HepG2 (cell line): ENCODE data around the gene RIPK3. TPM values are rescaled to one million over a fixed set of nuclear protein-coding genes. Genes with fewer than 3 reads are reported as not detected.

ENCODE experiments used
- FOXC1 ChIP-seq: sonication (generic); formaldehyde crosslinking; IDR thresholded peaks from 2 replicates; pipeline ENCODE4 v1.8.0; 2022; ENCODE audit warnings: mild to moderate bottlenecking, missing genetic modification reagents, borderline replicate concordance
- HOXD1 ChIP-seq: sonication (generic); formaldehyde crosslinking; IDR thresholded peaks from 2 replicates; pipeline ENCODE4 v1.5.0; 2020; ENCODE audit warnings: missing genetic modification reagents
- KDM5B ChIP-seq: sonication (generic); formaldehyde crosslinking; IDR thresholded peaks from 2 replicates; pipeline ENCODE4 v1.4.0; 2020; ENCODE audit warnings: missing genetic modification reagents, mild to moderate bottlenecking, borderline replicate concordance
- KLF12 ChIP-seq: sonication (generic); formaldehyde crosslinking; IDR thresholded peaks from 2 replicates; pipeline ENCODE4 v1.4.0; 2020; ENCODE audit warnings: missing genetic modification reagents, borderline replicate concordance
- MZF1 ChIP-seq: sonication (generic); formaldehyde crosslinking; IDR thresholded peaks from 2 replicates; pipeline ENCODE4 v1.8.1; 2023; ENCODE audit warnings: mild to moderate bottlenecking, missing genetic modification reagents, borderline replicate concordance
- TRIM24 ChIP-seq: sonication (generic); formaldehyde crosslinking; IDR thresholded peaks from 2 replicates; pipeline ENCODE4 v1.8.0; 2022; ENCODE audit warnings: mild to moderate bottlenecking, missing genetic modification reagents
- ZNF562 ChIP-seq: sonication (generic); formaldehyde crosslinking; IDR thresholded peaks from 2 replicates; pipeline ENCODE4 v1.8.0; 2022; ENCODE audit warnings: missing genetic modification reagents, borderline replicate concordance
- ZNF598 ChIP-seq: sonication (generic); formaldehyde crosslinking; IDR thresholded peaks from 2 replicates; pipeline ENCODE4 v1.5.1; 2020; ENCODE audit warnings: mild to moderate bottlenecking, missing genetic modification reagents, borderline replicate concordance
- ZNF83 ChIP-seq: sonication (generic); formaldehyde crosslinking; IDR thresholded peaks from 2 replicates; pipeline ENCODE4 v1.4.0; 2020; ENCODE audit warnings: missing genetic modification reagents, mild to moderate bottlenecking, borderline replicate concordance
- ZSCAN30 ChIP-seq: sonication (generic); formaldehyde crosslinking; IDR thresholded peaks from 2 replicates; pipeline ENCODE4 v1.5.0; 2020; ENCODE audit warnings: mild to moderate bottlenecking, missing genetic modification reagents
- polyA plus RNA-seq, 8 experiments: library from polyadenylated mRNA; depleted of rRNA in 3 of 8; stranded (reverse) in 7 of 8; unstranded in 1 of 8; fragments of >200 nt; fragmentation: Illumina TruSeq in 4 of 8; extraction: Trizol in 4 of 8; gene quantifications; 2 replicates each; pipeline versions ENCODE4 v1.2.1 to v1.2.3, GENCODE V29; 2011 to 2016; ENCODE audit warnings: low read depth in 4 of 8, missing spikeins in 1 of 8, mixed read lengths in 1 of 8; ENCODE audit not compliant: insufficient read depth in 1 of 8
- total RNA-seq, 5 experiments: library from RNA; depleted of rRNA; stranded (reverse); fragments of >200 nt; fragmentation: Illumina TruSeq; extraction: Trizol; gene quantifications; 2 replicates each; pipeline ENCODE4 v1.2.3, GENCODE V29; 2016; ENCODE audit warnings: low read depth in 1 of 5
- TF ChIP-seq, protein P1 (sequence below): sonication (generic); formaldehyde crosslinking; IDR thresholded peaks from 2 replicates; pipeline ENCODE4 v1.4.0; 2020; ENCODE audit warnings: missing genetic modification reagents, borderline replicate concordance
- TF ChIP-seq, protein P2 (sequence below): sonication (generic); formaldehyde crosslinking; IDR thresholded peaks from 2 replicates; pipeline ENCODE4 v1.5.1; 2020; ENCODE audit warnings: mild to moderate bottlenecking, missing genetic modification reagents, borderline replicate concordance
- TF ChIP-seq, protein P3 (sequence below): IDR thresholded peaks from 2 replicates; pipeline ENCODE4 v1.6.1; 2016; ENCODE audit warnings: low read depth, missing genetic modification reagents, missing compliant biosample characterization

RIPK3 gene
- total and polyA plus RNA-seq, 2 of the 13 experiments (the other 11 are each of a cell fraction or from before 2014, with no cell fraction given): not detected

DNA sequence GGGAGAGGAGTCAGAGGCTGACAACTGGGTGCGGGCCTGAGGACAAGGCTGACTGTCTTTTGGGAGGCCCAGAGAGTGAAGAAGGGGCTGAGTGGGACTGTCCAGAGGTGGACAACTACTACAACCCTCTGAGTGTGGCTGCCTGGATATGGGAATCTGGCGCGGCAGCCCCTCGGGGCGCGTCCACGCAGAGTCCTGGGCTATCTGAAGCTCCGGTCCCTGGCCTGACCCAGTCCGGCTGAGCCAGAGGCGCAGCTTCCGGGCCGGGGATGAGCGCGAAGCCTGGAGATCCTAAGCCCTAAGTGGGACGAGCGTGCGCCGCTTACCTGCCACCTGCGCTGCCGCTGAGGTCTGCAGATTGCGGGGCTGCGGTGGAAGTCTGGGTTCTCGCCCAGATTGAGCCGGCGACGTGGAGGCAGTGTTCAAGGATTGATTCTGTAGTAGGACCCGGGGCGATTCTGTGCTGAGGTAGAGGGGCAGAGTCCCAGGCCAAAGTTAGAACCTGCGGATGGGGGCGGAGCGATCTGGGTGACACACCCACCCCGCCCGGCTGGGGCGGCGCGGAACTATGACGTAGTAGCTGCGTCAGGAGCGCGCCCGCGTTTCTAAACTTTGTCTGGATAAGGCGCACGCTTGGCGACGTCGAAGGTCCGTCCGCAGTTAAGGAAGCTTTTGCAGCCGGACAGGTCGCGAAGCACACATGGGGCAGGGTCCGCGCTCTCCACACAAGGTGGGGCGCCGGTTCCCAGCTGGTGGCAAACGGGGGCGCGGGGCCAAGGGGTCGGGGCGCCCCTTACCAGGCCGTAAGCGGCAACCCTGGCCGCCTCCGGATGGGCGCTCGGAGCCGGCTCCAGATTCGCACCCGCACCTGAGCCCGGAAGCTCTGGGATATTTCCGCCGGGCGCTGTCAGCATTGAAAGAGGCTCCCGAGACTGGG, 40.3 kb downstream of the RIPK3 start, which contains the start of the genes DHRS1 and NOP9 (continued):
- TF ChIP-seq, protein P1, sequence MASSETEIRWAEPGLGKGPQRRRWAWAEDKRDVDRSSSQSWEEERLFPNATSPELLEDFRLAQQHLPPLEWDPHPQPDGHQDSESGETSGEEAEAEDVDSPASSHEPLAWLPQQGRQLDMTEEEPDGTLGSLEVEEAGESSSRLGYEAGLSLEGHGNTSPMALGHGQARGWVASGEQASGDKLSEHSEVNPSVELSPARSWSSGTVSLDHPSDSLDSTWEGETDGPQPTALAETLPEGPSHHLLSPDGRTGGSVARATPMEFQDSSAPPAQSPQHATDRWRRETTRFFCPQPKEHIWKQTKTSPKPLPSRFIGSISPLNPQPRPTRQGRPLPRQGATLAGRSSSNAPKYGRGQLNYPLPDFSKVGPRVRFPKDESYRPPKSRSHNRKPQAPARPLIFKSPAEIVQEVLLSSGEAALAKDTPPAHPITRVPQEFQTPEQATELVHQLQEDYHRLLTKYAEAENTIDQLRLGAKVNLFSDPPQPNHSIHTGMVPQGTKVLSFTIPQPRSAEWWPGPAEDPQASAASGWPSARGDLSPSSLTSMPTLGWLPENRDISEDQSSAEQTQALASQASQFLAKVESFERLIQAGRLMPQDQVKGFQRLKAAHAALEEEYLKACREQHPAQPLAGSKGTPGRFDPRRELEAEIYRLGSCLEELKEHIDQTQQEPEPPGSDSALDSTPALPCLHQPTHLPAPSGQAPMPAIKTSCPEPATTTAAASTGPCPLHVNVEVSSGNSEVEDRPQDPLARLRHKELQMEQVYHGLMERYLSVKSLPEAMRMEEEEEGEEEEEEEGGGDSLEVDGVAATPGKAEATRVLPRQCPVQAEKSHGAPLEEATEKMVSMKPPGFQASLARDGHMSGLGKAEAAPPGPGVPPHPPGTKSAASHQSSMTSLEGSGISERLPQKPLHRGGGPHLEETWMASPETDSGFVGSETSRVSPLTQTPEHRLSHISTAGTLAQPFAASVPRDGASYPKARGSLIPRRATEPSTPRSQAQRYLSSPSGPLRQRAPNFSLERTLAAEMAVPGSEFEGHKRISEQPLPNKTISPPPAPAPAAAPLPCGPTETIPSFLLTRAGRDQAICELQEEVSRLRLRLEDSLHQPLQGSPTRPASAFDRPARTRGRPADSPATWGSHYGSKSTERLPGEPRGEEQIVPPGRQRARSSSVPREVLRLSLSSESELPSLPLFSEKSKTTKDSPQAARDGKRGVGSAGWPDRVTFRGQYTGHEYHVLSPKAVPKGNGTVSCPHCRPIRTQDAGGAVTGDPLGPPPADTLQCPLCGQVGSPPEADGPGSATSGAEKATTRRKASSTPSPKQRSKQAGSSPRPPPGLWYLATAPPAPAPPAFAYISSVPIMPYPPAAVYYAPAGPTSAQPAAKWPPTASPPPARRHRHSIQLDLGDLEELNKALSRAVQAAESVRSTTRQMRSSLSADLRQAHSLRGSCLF (CRISPR knock-in tag): no peak; the same call in 1 of the 2 replicates
- TF ChIP-seq ZNF598 (CRISPR knock-in tag) (peak; percentile 99), ZNF562 (no peak), KLF12 (CRISPR knock-in tag) (peak; percentile 99), ZNF83 (CRISPR knock-in tag) (no peak; the same call in 1 of the 2 replicates), KDM5B (CRISPR knock-in tag) (peak; percentile 95), HOXD1 (CRISPR knock-in tag) (peak; percentile 95), MZF1 (CRISPR knock-in tag) (peak; percentile 97), FOXC1 (peak; percentile 97), TRIM24 (CRISPR knock-in tag) (no peak), ZSCAN30 (CRISPR knock-in tag) (no peak)
- TF ChIP-seq, protein P2, sequence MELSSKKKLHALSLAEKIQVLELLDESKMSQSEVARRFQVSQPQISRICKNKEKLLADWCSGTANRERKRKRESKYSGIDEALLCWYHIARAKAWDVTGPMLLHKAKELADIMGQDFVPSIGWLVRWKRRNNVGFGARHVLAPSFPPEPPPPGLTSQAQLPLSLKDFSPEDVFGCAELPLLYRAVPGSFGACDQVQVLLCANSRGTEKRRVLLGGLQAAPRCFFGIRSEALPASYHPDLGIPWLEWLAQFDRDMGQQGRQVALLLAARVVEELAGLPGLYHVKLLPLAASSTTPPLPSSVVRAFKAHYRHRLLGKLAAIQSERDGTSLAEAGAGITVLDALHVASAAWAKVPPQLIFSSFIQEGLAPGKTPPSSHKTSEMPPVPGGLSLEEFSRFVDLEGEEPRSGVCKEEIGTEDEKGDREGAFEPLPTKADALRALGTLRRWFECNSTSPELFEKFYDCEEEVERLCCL: peak; percentile 98
- TF ChIP-seq, protein P3, sequence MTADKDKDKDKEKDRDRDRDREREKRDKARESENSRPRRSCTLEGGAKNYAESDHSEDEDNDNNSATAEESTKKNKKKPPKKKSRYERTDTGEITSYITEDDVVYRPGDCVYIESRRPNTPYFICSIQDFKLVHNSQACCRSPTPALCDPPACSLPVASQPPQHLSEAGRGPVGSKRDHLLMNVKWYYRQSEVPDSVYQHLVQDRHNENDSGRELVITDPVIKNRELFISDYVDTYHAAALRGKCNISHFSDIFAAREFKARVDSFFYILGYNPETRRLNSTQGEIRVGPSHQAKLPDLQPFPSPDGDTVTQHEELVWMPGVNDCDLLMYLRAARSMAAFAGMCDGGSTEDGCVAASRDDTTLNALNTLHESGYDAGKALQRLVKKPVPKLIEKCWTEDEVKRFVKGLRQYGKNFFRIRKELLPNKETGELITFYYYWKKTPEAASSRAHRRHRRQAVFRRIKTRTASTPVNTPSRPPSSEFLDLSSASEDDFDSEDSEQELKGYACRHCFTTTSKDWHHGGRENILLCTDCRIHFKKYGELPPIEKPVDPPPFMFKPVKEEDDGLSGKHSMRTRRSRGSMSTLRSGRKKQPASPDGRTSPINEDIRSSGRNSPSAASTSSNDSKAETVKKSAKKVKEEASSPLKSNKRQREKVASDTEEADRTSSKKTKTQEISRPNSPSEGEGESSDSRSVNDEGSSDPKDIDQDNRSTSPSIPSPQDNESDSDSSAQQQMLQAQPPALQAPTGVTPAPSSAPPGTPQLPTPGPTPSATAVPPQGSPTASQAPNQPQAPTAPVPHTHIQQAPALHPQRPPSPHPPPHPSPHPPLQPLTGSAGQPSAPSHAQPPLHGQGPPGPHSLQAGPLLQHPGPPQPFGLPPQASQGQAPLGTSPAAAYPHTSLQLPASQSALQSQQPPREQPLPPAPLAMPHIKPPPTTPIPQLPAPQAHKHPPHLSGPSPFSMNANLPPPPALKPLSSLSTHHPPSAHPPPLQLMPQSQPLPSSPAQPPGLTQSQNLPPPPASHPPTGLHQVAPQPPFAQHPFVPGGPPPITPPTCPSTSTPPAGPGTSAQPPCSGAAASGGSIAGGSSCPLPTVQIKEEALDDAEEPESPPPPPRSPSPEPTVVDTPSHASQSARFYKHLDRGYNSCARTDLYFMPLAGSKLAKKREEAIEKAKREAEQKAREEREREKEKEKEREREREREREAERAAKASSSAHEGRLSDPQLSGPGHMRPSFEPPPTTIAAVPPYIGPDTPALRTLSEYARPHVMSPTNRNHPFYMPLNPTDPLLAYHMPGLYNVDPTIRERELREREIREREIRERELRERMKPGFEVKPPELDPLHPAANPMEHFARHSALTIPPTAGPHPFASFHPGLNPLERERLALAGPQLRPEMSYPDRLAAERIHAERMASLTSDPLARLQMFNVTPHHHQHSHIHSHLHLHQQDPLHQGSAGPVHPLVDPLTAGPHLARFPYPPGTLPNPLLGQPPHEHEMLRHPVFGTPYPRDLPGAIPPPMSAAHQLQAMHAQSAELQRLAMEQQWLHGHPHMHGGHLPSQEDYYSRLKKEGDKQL (CRISPR knock-in tag): peak; percentile 14; the same call in 1 of the 2 replicates
